ENCODE data around the gene XKRX.

Gene XKRX

DNA sequence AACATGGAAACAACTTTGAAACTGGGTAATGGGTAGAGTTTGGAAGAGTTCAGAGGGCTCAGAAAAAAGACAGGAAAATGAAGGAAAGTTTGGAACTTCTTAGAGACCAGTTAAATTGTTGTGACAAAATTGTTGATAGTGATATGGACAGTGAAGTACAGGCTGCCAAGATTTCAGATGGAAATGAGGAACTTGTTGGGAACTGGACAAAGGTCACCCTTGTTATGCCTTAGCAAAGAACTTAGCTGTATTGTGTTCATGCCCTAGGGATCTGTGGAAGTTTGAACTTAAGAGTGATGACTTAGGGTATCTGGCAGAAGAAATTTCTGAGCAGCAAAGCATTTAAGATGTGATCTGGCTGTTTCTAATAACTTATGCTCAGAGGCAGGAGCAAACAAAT, 35.6 kb upstream of the XKRX start:
- in situ Hi-C loops (cut with MboI; ENCODE audit: low pct_unique_long_range_greater_than_20kb, low sequenced_read_pairs, unreplicated experiment): no loop called here
- no peak for DNase-seq (ENCODE audit: low spot score)
- TF ChIP-seq CTCF (IDR thresholded peaks at IDR 0.05; ENCODE audit: extremely low read depth, insufficient read depth, missing control alignments): no peak

DNA sequence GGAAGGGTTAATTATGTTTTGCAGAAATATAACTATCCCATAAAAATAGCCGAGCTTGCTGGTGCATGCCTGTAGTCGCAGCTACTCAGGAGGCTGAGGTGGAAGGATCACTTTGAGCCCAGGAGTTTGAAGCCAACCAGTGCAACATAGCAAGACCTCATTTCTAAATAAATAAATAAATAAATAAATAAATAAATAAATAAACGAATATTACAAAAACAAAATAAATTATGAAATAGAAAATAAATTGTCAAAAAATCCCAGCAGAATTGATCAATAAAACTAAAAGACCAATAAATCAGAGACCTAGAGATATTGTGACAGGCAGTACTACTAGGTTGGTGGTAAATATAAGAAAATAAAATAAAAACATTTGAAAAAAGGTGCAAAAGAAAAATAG, 34.1 kb upstream of the XKRX start:
- in situ Hi-C loops (cut with MboI; ENCODE audit: low pct_unique_long_range_greater_than_20kb, low sequenced_read_pairs, unreplicated experiment): no loop called here
- TF ChIP-seq CTCF (IDR thresholded peaks at IDR 0.05; ENCODE audit: extremely low read depth, insufficient read depth, missing control alignments): no peak
- DNase-seq (ENCODE audit: low spot score): no peak

DNA sequence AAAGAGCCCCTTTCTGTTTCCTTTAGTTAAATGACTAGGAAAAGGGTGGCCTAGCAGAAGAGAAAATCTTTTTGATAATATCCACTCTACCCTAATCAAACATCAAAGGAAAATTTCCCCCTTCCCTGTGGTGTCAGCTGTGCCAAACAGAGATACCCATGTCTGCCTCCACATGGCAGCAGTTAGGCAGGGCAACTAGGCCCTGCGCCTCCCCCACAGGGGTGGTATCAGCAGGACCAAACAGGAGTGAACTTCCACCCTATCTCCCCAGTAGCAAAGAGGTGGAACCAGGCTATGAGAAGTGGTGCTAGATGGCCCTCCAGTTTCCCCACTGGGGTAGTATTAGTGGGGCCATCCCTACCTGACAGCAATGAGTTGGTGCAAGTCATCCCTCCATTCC, 19.8 kb upstream of the XKRX start:
- TF ChIP-seq CTCF (IDR thresholded peaks at IDR 0.05; ENCODE audit: extremely low read depth, insufficient read depth, missing control alignments): no peak
- no peak for DNase-seq (ENCODE audit: low spot score)
- in situ Hi-C loops (cut with MboI; ENCODE audit: low pct_unique_long_range_greater_than_20kb, low sequenced_read_pairs, unreplicated experiment): no loop called here

- in situ Hi-C loops (cut with MboI; ENCODE audit: low pct_unique_long_range_greater_than_20kb, low sequenced_read_pairs, unreplicated experiment): no loop called here
- DNase-seq (ENCODE audit: low spot score): no peak
- TF ChIP-seq CTCF (IDR thresholded peaks at IDR 0.05; ENCODE audit: extremely low read depth, insufficient read depth, missing control alignments): no peak
Measured at GRCh38 chrX:100946299-100946927, 17.7 kb upstream of the XKRX start.

GRCh38 chrX:100944601-100945000, 15.9 kb upstream of the XKRX start:
- DNase-seq (ENCODE audit: low spot score): no peak
- in situ Hi-C loops (cut with MboI; ENCODE audit: low pct_unique_long_range_greater_than_20kb, low sequenced_read_pairs, unreplicated experiment): no loop called here
- TF ChIP-seq CTCF (IDR thresholded peaks at IDR 0.05; ENCODE audit: extremely low read depth, insufficient read depth, missing control alignments): no peak

GRCh38 chrX:100939333-100939732, 10.6 kb upstream of the XKRX start:
- in situ Hi-C loops (cut with MboI; ENCODE audit: low pct_unique_long_range_greater_than_20kb, low sequenced_read_pairs, unreplicated experiment): no loop called here
- no peak for TF ChIP-seq CTCF (IDR thresholded peaks at IDR 0.05; ENCODE audit: extremely low read depth, insufficient read depth, missing control alignments)
- DNase-seq (ENCODE audit: low spot score): no peak

- DNase-seq (ENCODE audit: low spot score): no peak
- in situ Hi-C loops (cut with MboI; ENCODE audit: low pct_unique_long_range_greater_than_20kb, low sequenced_read_pairs, unreplicated experiment): no loop called here
- TF ChIP-seq CTCF (IDR thresholded peaks at IDR 0.05; ENCODE audit: extremely low read depth, insufficient read depth, missing control alignments): no peak
Measured at GRCh38 chrX:100935767-100936166, 7.0 kb upstream of the XKRX start.

All from GM13977 (cell line).